GM12873 (cell line): ENCODE measurements around the gene EEPD1.

Experiments
- CTCF ChIP-seq: IDR thresholded peaks from 2 replicates; pipeline ENCODE4 v1.5.1; 2012; ENCODE audit warnings: low read depth, mild to moderate bottlenecking, moderate library complexity, low read length, control low read depth; ENCODE audit not compliant: insufficient read depth; ENCODE audit errors: missing control alignments

EEPD1 gene

GRCh38 chr7:36132012-36132411 lies 21.0 kb upstream of the EEPD1 start:
- TF ChIP-seq CTCF, result no peak

- TF ChIP-seq CTCF, result no peak
Observed at GRCh38 chr7:36135700-36136099, 17.4 kb upstream of the EEPD1 start.

GRCh38 chr7:36137258-36137657 lies 15.8 kb upstream of the EEPD1 start:
- TF ChIP-seq CTCF, result no peak

- no peak for TF ChIP-seq CTCF
Observed at GRCh38 chr7:36137754-36138153, 15.3 kb upstream of the EEPD1 start.

GRCh38 chr7:36138209-36138608 lies 14.8 kb upstream of the EEPD1 start:
- TF ChIP-seq CTCF, result no peak

GRCh38 chr7:36141351-36141750 lies 11.7 kb upstream of the EEPD1 start:
- TF ChIP-seq CTCF, result no peak

- TF ChIP-seq CTCF, result no peak
Observed at GRCh38 chr7:36141850-36142249, 11.2 kb upstream of the EEPD1 start.
